Kidney (tissue), 14 donors: ENCODE data around the gene CCDC57. TPM values are rescaled to one million over a fixed set of nuclear protein-coding genes. Genes with fewer than 3 reads are reported as not detected.
A peak's percentile ranks its signal among the peaks of the same experiment; 100 is the strongest.

Experiments used
- DNase-seq, 5 donors: peaks; one replicate each; pipeline ENCODE4 v3.0.0-alpha.2; 2013 to 2020
- FAIRE-seq: peaks from 2 replicates; lab custom pipeline; 2012; peaks lifted over from hg19 to GRCh38; lab: Jason Lieb, UNC
- H3K27ac ChIP-seq, 2 donors: one replicate each; pipeline ENCODE4 v1.7.0; 2013; ENCODE audit warnings: low read depth in 2 of 2, low read length in 2 of 2, inconsistent platforms in 1 of 2
- H3K27me3 ChIP-seq: one replicate; pipeline ENCODE4 v1.7.1; 2013; ENCODE audit warnings: low read length, inconsistent platforms; ENCODE audit not compliant: control insufficient read depth, insufficient read depth
- H3K36me3 ChIP-seq, 3 donors: one replicate each; pipeline versions ENCODE4 v1.7.0 to v1.7.1; 2013; ENCODE audit warnings: low read length in 3 of 3, control low read depth in 1 of 3, inconsistent platforms in 1 of 3; ENCODE audit not compliant: insufficient read depth in 3 of 3, control insufficient read depth in 2 of 3
- H3K4me1 ChIP-seq, 3 donors: one replicate each; pipeline versions ENCODE4 v1.7.0 to v1.7.1; 2013; ENCODE audit warnings: low read length in 3 of 3, inconsistent platforms in 1 of 3, low read depth in 1 of 3; ENCODE audit not compliant: control insufficient read depth in 2 of 3, insufficient read depth in 2 of 3
- H3K4me3 ChIP-seq, 3 donors: one replicate each; pipeline versions ENCODE4 v1.7.0 to v1.8.1; 2013; ENCODE audit warnings: low read length in 3 of 3, control low read depth in 1 of 3, inconsistent platforms in 1 of 3
- H3K9ac ChIP-seq, 3 donors: one replicate each; pipeline versions ENCODE4 v1.7.0 to v1.7.1; 2013; ENCODE audit warnings: low read length in 3 of 3, control low read depth in 1 of 3, inconsistent platforms in 1 of 3
- H3K9me3 ChIP-seq, 3 donors: one replicate each; pipeline versions ENCODE4 v1.7.0 to v1.7.1; 2013; ENCODE audit warnings: low read length in 3 of 3, control low read depth in 1 of 3, inconsistent platforms in 1 of 3; ENCODE audit not compliant: control insufficient read depth in 2 of 3, insufficient read depth in 1 of 3
- CTCF ChIP-seq: IDR thresholded peaks from 3 replicates; pipeline ENCODE4 v1.5.1; 2012; ENCODE audit warnings: mild to moderate bottlenecking, moderate library complexity, borderline replicate concordance; ENCODE audit not compliant: insufficient read depth; ENCODE audit errors: extremely low read depth
- intact Hi-C: fragments of 100-400 bp; cut with DNase I; formaldehyde crosslinking; loops from one replicate; pipeline ENCODE4 v1.11.1; 2022
- polyA plus RNA-seq: library from polyadenylated mRNA; stranded (reverse); fragments of 350-450 nt; fragmentation: Illumina TruSeq; extraction: RNeasy Lipid Tissue Mini Kit (QIAGEN cat#74804); gene quantifications from one replicate; pipeline ENCODE4 v1.2.3, GENCODE V29; 2014; ENCODE audit warnings: low read depth, low replicate concordance; ENCODE audit not compliant: insufficient read depth
- total RNA-seq: library from RNA; stranded (reverse); fragmentation: NEBNext Ultra II Directional; extraction: Animal tissue kit (Norgen Biotek cat#: 25700); gene quantifications from one replicate; pipeline ENCODE4 v1.2.1, GENCODE V29; 2021
- donor health status: control.
- donor health status: control.
- donor health status: control.
- donor health status: control.
- donor health status: control.
- donor health status: DM: yes; HTN: yes; CAD: no.
- donor health status: Normal renal cell carcinoma (clear cell type).

Gene CCDC57
- total and polyA plus RNA-seq, 2 donors from 2014 or later: 46.7 to 79.4 TPM

- no peak for TF ChIP-seq CTCF
- Histone ChIP-seq H3K9ac (no peak overlapping the region), H3K36me3 (peaks cover 0 to 18% (median 6%) of the 10 kb centered on the region in 3 donors), H3K27me3 (no peaks in the 10 kb centered on the region), H3K4me3 (no peak overlapping the region), H3K4me1 (no peaks in the 10 kb centered on the region), H3K9me3 (peaks cover 0 to 5% (median 0%) of the 10 kb centered on the region in 3 donors), H3K27ac (no peak overlapping the region)
- FAIRE-seq (no peak), DNase-seq (peak in 1 of 5 donors; percentile 46)
- intact Hi-C loops: loop anchor here (10.0 kb wide), 1 partner anchor 65 kb away; no protein-coding TSS in a partner anchor
Observed at GRCh38 chr17:82179412-82179811, 33.2 kb downstream of the CCDC57 start.

DNA sequence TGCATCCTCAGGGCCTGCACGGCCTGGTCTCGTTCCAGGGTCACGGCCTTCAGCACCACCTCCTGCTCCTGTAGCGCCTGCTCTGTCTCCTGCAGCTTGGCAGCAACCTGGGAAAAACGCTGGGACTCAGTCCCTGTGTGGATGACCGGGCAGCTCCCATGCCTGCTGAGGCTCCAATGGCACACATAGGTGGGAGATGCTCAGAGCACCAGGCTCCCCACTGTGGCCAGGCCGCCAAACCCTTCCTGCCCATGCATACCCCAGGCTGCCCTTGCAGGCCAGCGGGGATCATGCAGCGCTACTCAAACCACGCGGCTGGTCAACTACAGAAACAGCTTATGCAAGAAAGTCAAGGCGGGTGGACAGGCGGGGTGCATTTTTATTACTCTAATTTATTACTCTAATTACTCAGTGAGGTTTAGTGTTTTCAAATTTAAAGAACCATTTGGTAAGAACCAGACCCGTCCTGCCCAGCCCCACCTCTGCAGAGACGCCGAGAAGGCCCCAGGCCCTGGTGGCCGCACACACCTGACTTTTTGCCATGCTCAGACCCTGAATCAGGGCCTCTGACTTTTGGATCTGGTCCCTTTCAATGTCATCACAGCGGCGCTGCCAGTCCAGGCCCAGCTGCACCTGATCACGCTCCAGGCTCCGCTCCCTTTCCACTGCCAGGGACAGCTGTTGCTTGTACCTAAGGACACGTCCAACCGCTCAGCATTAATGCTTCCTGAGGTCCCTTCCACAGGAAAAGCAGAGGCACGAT lies 34.0 kb downstream of the CCDC57 start:
- DNase-seq: peak in 4 of 5 donors; percentile 41 to 77 (median 54)
- intact Hi-C loops: loop anchor here (10.0 kb wide), 1 partner anchor 64 kb away; no protein-coding TSS in a partner anchor

DNA sequence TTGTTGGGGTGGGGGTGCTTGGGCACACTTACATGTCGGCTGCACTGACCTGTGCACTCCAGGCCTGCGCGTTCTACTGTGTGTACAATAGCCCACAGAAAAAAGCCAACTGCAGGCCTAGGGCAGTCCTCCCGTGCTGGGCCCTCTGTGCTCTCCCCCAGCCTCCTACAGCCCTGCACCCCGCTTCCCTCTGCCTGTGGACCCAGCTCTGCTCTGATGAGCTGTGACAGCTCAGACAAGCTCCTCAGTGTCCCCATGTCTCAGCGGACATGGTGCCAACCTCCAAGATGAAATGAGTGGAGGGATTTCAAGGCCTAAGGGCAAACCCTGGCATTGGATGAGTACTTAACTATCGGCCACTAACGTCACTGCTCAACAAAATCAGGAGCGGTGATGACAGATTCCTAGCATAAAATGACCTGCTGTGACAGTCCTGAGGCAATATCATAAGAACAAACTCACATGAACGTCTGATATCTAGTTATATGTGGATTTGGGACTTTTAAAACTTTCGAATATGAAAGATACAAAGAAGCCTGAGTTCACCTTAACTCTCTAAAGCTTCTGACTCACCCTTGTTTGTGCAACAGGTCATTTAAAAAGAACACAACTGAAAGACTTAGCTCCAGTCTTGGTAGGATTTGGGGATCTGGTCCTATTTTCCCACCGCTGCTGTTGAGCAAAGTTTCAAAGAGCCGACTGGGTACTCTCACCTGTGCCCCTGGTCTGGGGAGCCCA lies 34.7 kb downstream of the CCDC57 start:
- no peak for FAIRE-seq
- no peak overlapping the region for H3K9ac ChIP-seq
- peak in 1 of 5 donors; percentile 55 for DNase-seq
- no peak overlapping the region for H3K4me3 ChIP-seq
- H3K36me3 ChIP-seq: peaks cover 0 to 21% (median 2%) of the 10 kb centered on the region in 3 donors
- no peaks in the 10 kb centered on the region for H3K4me1 ChIP-seq
- intact Hi-C loops: loop anchor here (10.0 kb wide), 1 partner anchor 63 kb away; no protein-coding TSS in a partner anchor
- peaks cover 0 to 5% (median 0%) of the 10 kb centered on the region in 3 donors for H3K9me3 ChIP-seq
- TF ChIP-seq CTCF: no peak
- H3K27ac ChIP-seq: peak overlapping the region in 1 of 2 donors; percentile 28
- no peaks in the 10 kb centered on the region for H3K27me3 ChIP-seq

More for the DNA sequence above, 34.0 kb downstream of the CCDC57 start:
- H3K4me1 ChIP-seq: no peaks in the 10 kb centered on the region
- no peak overlapping the region for H3K9ac ChIP-seq
- no peaks in the 10 kb centered on the region for H3K27me3 ChIP-seq
- no peak overlapping the region for H3K27ac ChIP-seq
- H3K9me3 ChIP-seq: peaks cover 0 to 5% (median 0%) of the 10 kb centered on the region in 3 donors
- no peak overlapping the region for H3K4me3 ChIP-seq
- TF ChIP-seq CTCF: no peak
- no peak for FAIRE-seq
- peaks cover 0 to 18% (median 6%) of the 10 kb centered on the region in 3 donors for H3K36me3 ChIP-seq
